Neural cell (in vitro differentiated cells): Measurements from ENCODE around the gene ZNF512B. TPM values are rescaled to one million over a fixed set of nuclear protein-coding genes. Genes with fewer than 3 reads are reported as not detected.

Experiments
- H2AFZ ChIP-seq: fragments of 200-600, 300-800 bp; sonication (generic), shearing (Covaris generic); 2 replicates; pipeline ENCODE4 v1.6.0; 2014; ENCODE audit warnings: low read depth, mild to moderate bottlenecking, antibody characterized with exemption, low read length, moderate library complexity
- H3F3A ChIP-seq: fragments of 200-600 bp; shearing (Covaris generic); 2 replicates; pipeline ENCODE4 v1.6.1; 2016; ENCODE audit warnings: mild to moderate bottlenecking, moderate library complexity, mixed read lengths, antibody characterized with exemption, low read length; ENCODE audit not compliant: insufficient read depth, poor library complexity, severe bottlenecking
- H3K27ac ChIP-seq: fragments of 200-600, 300-800 bp; sonication (generic), shearing (Covaris generic); 2 replicates; pipeline ENCODE4 v1.5.1; 2014; ENCODE audit warnings: mild to moderate bottlenecking, low read length, moderate library complexity
- H3K27me3 ChIP-seq: fragments of 300-800, 200-600 bp; sonication (generic), shearing (Covaris generic); 2 replicates; pipeline ENCODE4 v1.6.0; 2014; ENCODE audit warnings: mild to moderate bottlenecking, low read depth, low read length, moderate library complexity; ENCODE audit not compliant: insufficient read depth
- H3K36me3 ChIP-seq: fragments of 300-800, 200-600 bp; sonication (generic), shearing (Covaris generic); 2 replicates; pipeline ENCODE4 v1.5.1; 2014; ENCODE audit warnings: mild to moderate bottlenecking, antibody characterized with exemption, low read length, moderate library complexity; ENCODE audit not compliant: insufficient read depth
- H3K4me2 ChIP-seq: fragments of 300-800, 200-600 bp; sonication (generic), shearing (Covaris generic); 2 replicates; pipeline ENCODE4 v1.6.0; 2014; ENCODE audit warnings: mild to moderate bottlenecking, low read length
- H3K4me3 ChIP-seq: fragments of 300-800, 200-600 bp; sonication (generic), shearing (Covaris generic); 2 replicates; pipeline ENCODE4 v1.5.1; 2014; ENCODE audit warnings: mild to moderate bottlenecking, low read length, moderate library complexity
- H3K79me2 ChIP-seq: fragments of 200-600 bp; shearing (Covaris generic); replicated peaks from 2 replicates; pipeline ENCODE4 v1.6.0; 2014; ENCODE audit warnings: mild to moderate bottlenecking, low read length, moderate library complexity; ENCODE audit not compliant: insufficient read depth
- H3K9ac ChIP-seq: fragments of 300-800, 200-600 bp; sonication (generic), shearing (Covaris generic); 2 replicates; pipeline ENCODE4 v1.6.1; 2016; ENCODE audit warnings: mild to moderate bottlenecking, low read length, mixed read lengths
- H3K9me2 ChIP-seq: fragments of 200-600 bp; shearing (Covaris generic); 2 replicates; pipeline ENCODE4 v1.6.1; 2016; ENCODE audit warnings: mild to moderate bottlenecking, low read length, mixed read lengths; ENCODE audit not compliant: insufficient read depth
- H3K9me3 ChIP-seq: fragments of 200-600, 300-800 bp; sonication (generic), shearing (Covaris generic); 2 replicates; pipeline ENCODE4 v1.6.1; 2016; ENCODE audit warnings: mild to moderate bottlenecking, mixed run types, low read length, moderate library complexity, mixed read lengths
- H4K20me1 ChIP-seq: fragments of 200-600 bp; shearing (Covaris generic); 2 replicates; pipeline ENCODE4 v1.6.1; 2016; ENCODE audit warnings: mild to moderate bottlenecking, mixed run types; ENCODE audit not compliant: insufficient read depth
- CTCF ChIP-seq: fragments of 450-650 bp; IDR thresholded peaks from 2 replicates; pipeline ENCODE4 v1.5.1; 2014; ENCODE audit warnings: antibody characterized with exemption, mild to moderate bottlenecking, moderate library complexity; ENCODE audit not compliant: poor library complexity, severe bottlenecking
- EP300 ChIP-seq: fragments of 450-650 bp; conservative IDR thresholded peaks from 2 replicates; pipeline ENCODE4 v1.6.1; 2014; ENCODE audit warnings: antibody characterized with exemption, mild to moderate bottlenecking, moderate library complexity; ENCODE audit not compliant: poor library complexity, severe bottlenecking
- EZH2 ChIP-seq: fragments of 200-600, 300-800 bp; shearing (Covaris generic), sonication (generic); IDR thresholded peaks from 2 replicates; pipeline ENCODE4 v1.6.1; 2014; ENCODE audit warnings: antibody characterized with exemption, low read length, borderline replicate concordance, mild to moderate bottlenecking; ENCODE audit not compliant: insufficient read depth, poor library complexity, severe bottlenecking
- MXI1 ChIP-seq: fragments of 450-650 bp; conservative IDR thresholded peaks from 2 replicates; pipeline ENCODE4 v1.6.1; 2014; ENCODE audit warnings: antibody characterized with exemption, mild to moderate bottlenecking; ENCODE audit not compliant: poor library complexity, severe bottlenecking
- POLR2AphosphoS5 ChIP-seq: IDR thresholded peaks from 2 replicates; pipeline ENCODE4 v1.6.1; 2012
- RAD21 ChIP-seq: fragments of 450-650 bp; conservative IDR thresholded peaks from 2 replicates; pipeline ENCODE4 v1.6.1; 2014; ENCODE audit warnings: antibody characterized with exemption, mild to moderate bottlenecking, moderate library complexity
- REST ChIP-seq: IDR thresholded peaks from 2 replicates; pipeline ENCODE4 v1.6.1; 2012; ENCODE audit warnings: borderline replicate concordance
- SMC3 ChIP-seq: fragments of 450-650 bp; conservative IDR thresholded peaks from 2 replicates; pipeline ENCODE4 v1.6.1; 2014; ENCODE audit warnings: antibody characterized with exemption, mild to moderate bottlenecking, moderate library complexity; ENCODE audit not compliant: poor library complexity
- TAF1 ChIP-seq: IDR thresholded peaks from 2 replicates; pipeline ENCODE4 v1.6.1; 2012; ENCODE audit warnings: low read depth
- polyA plus RNA-seq: library from polyadenylated mRNA; depleted of rRNA; stranded (reverse); fragments of >200 nt; gene quantifications from 2 replicates; pipeline ENCODE4 v1.2.3, GENCODE V29; 2014

ZNF512B gene
- polyA plus RNA-seq, 1 donor from 2014 or later: 25.7 TPM

GRCh38 chr20:63973636-63974401 is 4.1 kb upstream of the ZNF512B start:
- Histone ChIP-seq H2AFZ (no peak overlapping the region), H3K36me3 (no peaks in the 10 kb centered on the region), H3K4me2 (no peak overlapping the region), H3K4me3 (no peak overlapping the region), H3K9me2 (no peaks in the 10 kb centered on the region), H3F3A (no peaks in the 10 kb centered on the region), H3K27me3 (no peaks in the 10 kb centered on the region), H4K20me1 (no peaks in the 10 kb centered on the region), H3K27ac (no peak overlapping the region), H3K79me2 (peaks cover 3% of the 10 kb centered on the region), H3K9ac (peak overlapping the region; percentile 25), H3K9me3 (no peaks in the 10 kb centered on the region)
- TF ChIP-seq SMC3 (peak; percentile 88), CTCF (peak; percentile 96), RAD21 (peak; percentile 87), EP300 (no peak), EZH2 (no peak), POLR2AphosphoS5 (peak; percentile 12), REST (no peak), TAF1 (no peak), MXI1 (peak; percentile 38)

GRCh38 chr20:63973160-63973479 is 3.4 kb upstream of the ZNF512B start:
- H3F3A ChIP-seq: no peaks in the 10 kb centered on the region
- no peaks in the 10 kb centered on the region for H4K20me1 ChIP-seq
- H3K27ac ChIP-seq: no peak overlapping the region
- no peak overlapping the region for H3K4me3 ChIP-seq
- no peaks in the 10 kb centered on the region for H3K9me2 ChIP-seq
- no peaks in the 10 kb centered on the region for H3K9me3 ChIP-seq
- H3K27me3 ChIP-seq: no peaks in the 10 kb centered on the region
- no peak for TF ChIP-seq TAF1
- no peak for TF ChIP-seq MXI1
- no peak for TF ChIP-seq EZH2
- no peak for TF ChIP-seq RAD21
- TF ChIP-seq CTCF: no peak
- no peak for TF ChIP-seq EP300
- TF ChIP-seq REST: no peak
- no peak for TF ChIP-seq SMC3
- no peak for TF ChIP-seq POLR2AphosphoS5
- no peaks in the 10 kb centered on the region for H3K36me3 ChIP-seq
- no peak overlapping the region for H3K9ac ChIP-seq
- H3K4me2 ChIP-seq: no peak overlapping the region
- peaks cover 8% of the 10 kb centered on the region for H3K79me2 ChIP-seq
- H2AFZ ChIP-seq: no peak overlapping the region
